ENCODE results near the gene RASL12.
"Not testable (repeated sequence)": the region's sequence is repeated elsewhere in the genome, so short reads cannot be mapped to it uniquely, and the experiment has no call there.

The RASL12 gene

DNA sequence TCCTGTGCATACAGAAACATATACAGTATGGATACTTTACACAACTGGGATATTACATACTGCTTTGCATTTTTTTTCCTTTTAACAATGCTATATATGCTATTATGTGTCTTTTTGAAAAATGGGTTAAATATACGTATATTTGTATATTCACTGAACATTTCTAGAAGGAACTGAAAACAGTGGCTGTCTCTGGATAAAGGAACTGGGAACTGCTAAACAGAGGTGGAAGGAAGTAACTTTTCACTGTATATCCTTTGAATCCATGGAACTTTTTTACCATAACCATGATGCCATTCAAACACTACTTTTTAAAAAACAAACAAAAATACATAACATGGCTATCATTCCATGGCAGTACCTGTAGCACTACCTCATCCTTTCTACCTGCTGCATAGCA lies 40.2 kb downstream of the RASL12 start:
- DNase-seq, result no peak

DNA sequence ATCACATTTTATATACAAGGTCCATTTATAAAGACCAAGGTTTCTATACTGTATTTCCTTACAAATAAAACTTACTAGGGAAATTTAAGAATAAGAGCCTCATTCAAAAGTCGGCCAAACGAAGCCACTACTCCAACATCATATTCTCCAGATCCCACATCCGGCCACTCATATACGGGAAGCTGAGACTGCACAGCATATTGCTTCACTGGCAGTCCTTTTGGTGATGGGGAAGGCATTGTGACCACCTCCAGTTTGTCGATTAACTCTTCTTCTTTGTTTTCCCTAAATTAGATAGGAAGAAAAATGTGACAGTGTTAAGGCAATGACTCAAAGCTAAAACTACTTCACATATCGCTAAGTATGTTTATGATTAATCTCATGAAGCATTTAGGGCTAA lies 41.0 kb downstream of the RASL12 start:
- no peak for DNase-seq

DNA sequence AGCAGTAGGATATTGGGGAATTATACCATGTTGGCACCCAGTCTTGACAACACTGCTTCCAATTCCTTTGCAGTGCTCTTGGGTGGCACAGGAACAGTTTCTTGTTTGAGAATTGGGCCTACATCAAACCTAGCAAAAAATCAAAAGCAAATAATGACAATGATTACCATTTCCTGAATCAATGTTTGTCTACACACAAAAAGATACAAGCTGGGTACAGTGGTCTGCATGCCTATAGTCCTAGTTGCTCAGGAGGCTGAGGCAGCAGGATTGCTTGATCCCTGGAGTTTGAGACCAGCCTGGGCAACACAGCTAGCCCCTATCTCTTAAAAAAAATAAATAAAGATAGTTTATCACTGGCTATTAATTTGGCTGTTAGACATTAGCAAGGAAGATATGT lies 46.3 kb downstream of the RASL12 start:
- no peak for DNase-seq

DNA sequence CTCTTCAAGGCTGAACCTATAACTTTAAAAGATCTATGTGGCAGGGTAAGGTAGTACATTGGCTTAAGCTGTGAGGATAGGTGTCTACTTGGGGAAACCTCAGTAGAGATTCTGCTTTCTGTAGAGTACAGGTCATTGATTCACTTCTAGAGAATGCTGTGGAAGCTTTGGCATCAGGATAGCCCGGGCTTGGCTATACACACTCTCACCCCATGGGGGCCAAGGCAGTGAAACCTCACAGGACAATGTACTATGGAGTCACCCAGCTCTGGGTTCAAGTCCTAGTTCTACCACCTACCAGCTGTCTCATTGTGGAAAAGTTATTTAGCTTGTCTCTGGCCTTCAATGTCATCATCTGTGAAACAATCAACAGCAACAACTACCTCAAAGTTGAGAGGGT lies 47.4 kb downstream of the RASL12 start:
- DNase-seq, result no peak

DNA sequence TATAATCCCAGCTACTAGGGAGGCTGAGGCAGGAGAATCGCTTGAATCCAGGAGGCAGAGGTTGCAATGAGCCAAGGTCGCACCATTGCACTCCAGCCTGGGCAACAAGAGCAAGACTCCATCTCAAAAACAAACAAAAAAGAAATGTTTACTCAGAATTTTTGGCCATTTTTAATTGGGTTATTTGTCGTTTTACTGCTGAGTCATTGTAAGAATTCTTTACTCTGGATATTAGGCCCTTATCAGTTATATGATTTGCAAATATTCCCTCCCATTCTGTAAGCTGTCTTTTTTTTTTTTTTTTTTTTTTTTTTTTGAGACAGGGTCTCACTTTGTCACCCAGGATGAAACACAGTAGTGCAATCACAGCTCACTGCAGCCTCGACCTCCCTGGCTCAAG lies 56.6 kb downstream of the RASL12 start:
- DNase-seq, result not testable (repeated sequence)

DNA sequence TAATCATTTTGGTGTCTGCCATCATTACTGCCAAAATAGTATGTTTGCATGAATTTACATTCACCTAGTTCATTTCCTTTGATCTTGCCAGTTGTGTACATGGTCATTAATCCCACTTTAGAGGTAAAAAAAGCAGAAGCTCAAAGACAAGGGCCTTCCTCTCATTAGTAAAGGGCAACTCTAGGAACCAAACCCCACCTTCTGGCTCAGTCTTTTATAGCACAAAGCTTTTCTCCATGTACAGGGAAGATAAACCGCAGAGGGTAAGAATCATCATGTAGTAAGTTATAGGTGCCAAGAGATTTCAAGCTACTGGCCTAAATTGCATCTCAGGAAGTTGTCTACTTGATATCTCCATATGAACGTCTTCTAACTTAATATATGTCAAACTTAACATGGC lies 58.8 kb downstream of the RASL12 start:
- DNase-seq, result no peak

DNA sequence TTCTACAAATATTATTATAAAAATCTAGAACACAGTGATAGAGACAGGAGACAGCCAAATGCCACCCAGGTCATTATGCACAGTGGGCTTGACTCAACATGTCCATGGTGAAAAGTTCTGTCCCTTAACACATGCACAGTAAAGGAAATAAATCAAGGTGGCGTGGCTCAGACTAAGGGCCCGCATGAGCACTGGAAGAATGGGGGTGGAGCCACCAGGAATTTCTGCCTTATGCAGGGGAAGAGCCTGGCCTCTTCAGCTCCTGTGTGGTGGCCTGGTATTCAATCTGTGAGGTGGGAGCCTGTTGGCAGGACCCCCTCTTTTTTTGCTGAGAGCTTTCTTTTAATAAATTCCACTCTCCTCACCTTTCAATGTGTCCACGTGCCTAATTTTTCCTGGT lies 60.9 kb downstream of the RASL12 start:
- no peak for DNase-seq

DNA sequence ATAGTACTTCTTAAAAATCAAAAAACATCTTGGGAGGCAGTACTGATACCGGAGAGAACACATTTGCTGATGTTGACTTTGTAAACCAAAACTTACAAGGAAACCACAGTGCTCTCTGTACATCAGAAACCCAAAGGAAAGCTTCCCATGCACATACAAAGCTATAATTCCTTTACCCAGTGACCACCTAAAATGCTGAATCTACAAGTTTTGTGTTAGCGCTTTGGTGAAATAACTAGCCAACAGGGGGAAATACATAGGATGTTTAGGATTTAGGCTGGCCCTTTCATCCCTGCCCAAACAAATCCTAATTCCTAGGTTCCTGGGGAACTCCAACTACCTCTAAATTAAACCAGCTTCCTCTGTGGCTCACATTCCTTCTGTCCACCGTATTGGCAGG lies 62.8 kb downstream of the RASL12 start:
- DNase-seq, result no peak

All from activated effector memory CD4-positive, alpha-beta T cell treated with Interleukin-2 at 50 U/mL for 16 hours (primary cell).